K562 (cell line): ENCODE results near the gene KLK1. TPM values are rescaled to one million over a fixed set of nuclear protein-coding genes. Genes with fewer than 3 reads are reported as not detected.
A peak's percentile ranks its signal among the peaks of the same experiment; 100 is the strongest.

Experiments used
- CREB3 ChIP-seq: fragments of 450-650 bp; conservative IDR thresholded peaks from 2 replicates; pipeline ENCODE4 v1.6.1; 2016; ENCODE audit warnings: missing genetic modification characterization, low read depth, mild to moderate bottlenecking, missing compliant biosample characterization, moderate library complexity
- CREB3L1 ChIP-seq: fragments of 450-650 bp; IDR thresholded peaks from 2 replicates; pipeline ENCODE4 v1.6.1; 2014; ENCODE audit warnings: low read depth, mild to moderate bottlenecking, moderate library complexity, borderline replicate concordance
- EZH2 ChIP-seq: IDR thresholded peaks from 2 replicates; pipeline ENCODE4 v1.6.1; 2012; ENCODE audit warnings: low read depth, mild to moderate bottlenecking, inconsistent platforms, low read length, borderline replicate concordance
- FOXA1 ChIP-seq: fragments of 450-650 bp; IDR thresholded peaks from 2 replicates; pipeline ENCODE4 v1.6.1; 2016; ENCODE audit warnings: mild to moderate bottlenecking, borderline replicate concordance
- HINFP ChIP-seq: fragments of 450-650 bp; conservative IDR thresholded peaks from 2 replicates; pipeline ENCODE4 v1.6.1; 2016; ENCODE audit warnings: missing genetic modification characterization, low read depth, mild to moderate bottlenecking, control low read depth, missing compliant biosample characterization
- HMBOX1 ChIP-seq: sonication (generic); IDR thresholded peaks from 2 replicates; pipeline ENCODE4 v1.6.1; 2016
- HMG20A ChIP-seq: fragments of 450-650 bp; formaldehyde crosslinking; conservative IDR thresholded peaks from 2 replicates; pipeline ENCODE4 v1.4.0; 2020; ENCODE audit warnings: mild to moderate bottlenecking, mixed read lengths
- HNRNPK ChIP-seq: fragments of 200-400 bp; formaldehyde crosslinking; IDR thresholded peaks from one replicate; pipeline ENCODE4 v1.6.1; 2018; ENCODE audit warnings: mild to moderate bottlenecking, low read depth, low read length; ENCODE audit not compliant: poor library complexity, severe bottlenecking
- KLF1 ChIP-seq: fragments of 450-650 bp; IDR thresholded peaks from 2 replicates; pipeline ENCODE4 v1.6.1; 2016; ENCODE audit warnings: missing genetic modification characterization, missing compliant biosample characterization
- POLR2H ChIP-seq: IDR thresholded peaks from 2 replicates; pipeline ENCODE4 v1.6.1; 2016; ENCODE audit warnings: missing genetic modification characterization, low read depth, mild to moderate bottlenecking, control low read depth, missing compliant biosample characterization, moderate library complexity
- TAF15 ChIP-seq: fragments of 200-400 bp; formaldehyde crosslinking; IDR thresholded peaks from 2 replicates; pipeline ENCODE4 v1.6.1; 2017; ENCODE audit warnings: mild to moderate bottlenecking, low read depth, low read length, moderate library complexity
- ZBTB12 ChIP-seq: fragments of 250-450 bp; sonication (Bioruptor Pico); IDR thresholded peaks from 2 replicates; pipeline ENCODE4 v1.4.0; 2020
- ZMIZ1 ChIP-seq, 2 experiments: fragments of 150-350 bp in 1 of 2; IDR thresholded peaks; 2 replicates each; pipeline ENCODE4 v1.6.1; 2012 to 2016; ENCODE audit warnings: low read depth in 2 of 2, low read length in 2 of 2, mild to moderate bottlenecking in 1 of 2, moderate library complexity in 1 of 2
- ZNF134 ChIP-seq: fragments of 250-450 bp; sonication (Bioruptor Pico); conservative IDR thresholded peaks from 2 replicates; pipeline ENCODE4 v1.4.0; 2020
- ZNF707 ChIP-seq: fragments of 250-450 bp; sonication (Bioruptor Pico); conservative IDR thresholded peaks from 2 replicates; pipeline ENCODE4 v1.8.0; 2022; ENCODE audit warnings: inconsistent platforms, mild to moderate bottlenecking, moderate library complexity
- ZNF79 ChIP-seq: fragments of 250-450 bp; sonication (Bioruptor Pico); IDR thresholded peaks from 2 replicates; pipeline ENCODE4 v1.4.0; 2020; ENCODE audit warnings: low read depth, mild to moderate bottlenecking, moderate library complexity
- polyA plus RNA-seq, 8 experiments: library from polyadenylated mRNA; depleted of rRNA in 4 of 8; stranded (reverse) in 5 of 8; unstranded in 3 of 8; fragments of >200 nt; fragmentation: Nextera tagmentation in 2 of 8; fragmentation: Illumina TruSeq in 1 of 8; extraction: Ambion mirVana in 2 of 8; extraction: Trizol in 1 of 8; gene quantifications; 2 replicates each; pipeline versions ENCODE4 v1.2.1 to v1.2.3, GENCODE V29; 2011 to 2014; ENCODE audit warnings: inconsistent platforms in 1 of 8, missing spikeins in 1 of 8
- total RNA-seq, 7 experiments: library from RNA; depleted of rRNA in 6 of 7; stranded (reverse); fragments of >200 nt in 6 of 7; fragmentation: Illumina TruSeq in 2 of 7; extraction: Trizol in 2 of 7; gene quantifications; 2 replicates each; pipeline versions ENCODE4 v1.2.1 to v1.2.3, GENCODE V29; 2011 to 2021; ENCODE audit warnings: low replicate concordance in 1 of 7

The KLK1 gene
- total and polyA plus RNA-seq, 9 of the 15 experiments (the other 6 are each of a cell fraction or from before 2014, with no cell fraction given), result 0.87 to 15.4 (median 9.1) TPM

GRCh38 chr19:50804420-50805272, 18.9 kb downstream of the KLK1 start (continued):
- TF ChIP-seq ZMIZ1 (IDR thresholded peaks at IDR 0.05; ENCODE audit: low read depth in 2 of 2, low read length in 2 of 2) (0 out of 4 replicates have a peak, but pooled peaks of 1 of the 2 experiments have one; percentile 37), HINFP (no peak), ZNF707 (CRISPR knock-in tag) (no peak), CREB3 (tag) (no peak), EZH2 (no peak), POLR2H (tag) (peak; percentile 98), CREB3L1 (peak; percentile 96), HMBOX1 (no peak), HNRNPK (no peak), FOXA1 (no peak), KLF1 (tag) (no peak), ZBTB12 (CRISPR knock-in tag) (no peak), ZNF79 (CRISPR knock-in tag) (no peak), ZNF134 (CRISPR knock-in tag) (no peak), HMG20A (CRISPR knock-in tag) (no peak), TAF15 (no peak)
